Activated T-cell treated with anti-CD3 and anti-CD28 coated beads, Interleukin-2, amount 50 U/mL, for 1 hour (primary cell): ENCODE results near the gene PKNOX2.

Experiments
- DNase-seq: peaks from one replicate; pipeline ENCODE4 v3.0.0-alpha.2; 2020

Gene PKNOX2

DNA sequence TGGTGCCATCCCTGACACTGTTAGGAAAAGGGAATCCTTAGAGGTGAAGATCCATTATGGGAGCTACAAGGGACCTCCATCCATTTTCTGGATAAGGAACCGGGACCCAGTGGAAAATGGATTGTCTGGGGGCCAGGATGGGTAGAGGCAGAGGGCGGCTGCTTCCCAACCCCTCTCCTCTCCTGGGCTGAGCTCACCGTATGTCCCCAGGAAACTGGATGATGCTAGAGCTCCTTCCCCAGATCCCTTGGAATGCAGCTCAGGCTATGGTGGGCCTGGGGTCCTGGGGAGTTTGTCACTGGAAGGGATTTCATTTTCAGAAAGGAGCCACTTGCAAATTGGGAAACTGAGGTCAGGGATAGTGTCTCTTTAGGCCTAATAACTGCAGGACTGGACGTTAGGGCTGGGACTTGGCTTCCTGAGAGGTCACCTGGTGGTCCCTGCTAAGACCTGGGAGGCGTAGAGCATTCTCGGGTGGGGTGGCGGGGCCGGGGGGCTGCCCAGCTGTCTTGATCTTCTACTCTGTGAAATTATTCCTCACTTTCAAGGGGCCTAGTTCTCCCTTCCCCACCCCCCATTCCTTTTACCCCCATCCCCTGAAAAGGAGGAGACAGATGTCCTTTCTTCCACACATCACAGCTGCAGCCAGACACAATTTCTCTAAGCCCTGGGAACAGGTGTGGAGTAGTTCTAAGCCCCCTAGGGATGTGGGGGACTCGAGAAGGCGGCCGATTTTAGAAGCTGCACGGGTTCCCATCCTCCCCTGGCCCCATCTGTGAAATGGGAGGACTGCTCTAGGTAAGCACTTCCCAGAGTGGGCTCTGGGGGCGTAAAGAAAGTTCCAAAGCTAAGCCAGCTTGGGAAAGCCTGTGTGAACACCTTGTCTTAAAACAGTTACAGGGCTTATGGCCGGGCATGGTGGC is 99.8 kb downstream of the PKNOX2 start:
- no peak for DNase-seq

GRCh38 chr11:125267548-125267947 is 103.0 kb downstream of the PKNOX2 start:
- no peak for DNase-seq

DNA sequence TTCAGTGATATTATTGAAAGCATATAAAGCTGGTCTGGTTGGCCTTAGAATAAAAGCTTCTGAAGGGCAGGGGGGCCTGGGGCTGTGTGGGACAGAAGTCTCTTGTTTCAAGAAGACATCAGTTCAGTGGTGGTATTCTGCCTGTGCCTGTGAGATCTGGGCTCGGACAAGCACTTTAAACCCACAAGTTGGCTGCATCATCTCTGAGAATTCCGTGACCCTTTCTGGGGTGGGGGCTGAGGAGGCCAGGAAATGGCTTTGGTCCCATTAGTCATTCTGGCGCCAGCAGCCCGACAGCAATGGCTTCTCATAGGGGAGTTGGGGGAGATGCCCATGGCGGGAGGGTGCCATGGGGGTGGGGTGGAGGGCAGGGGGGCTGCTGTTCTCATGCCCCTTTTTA is 104.1 kb downstream of the PKNOX2 start:
- DNase-seq = no peak

GRCh38 chr11:125270106-125270505 is 105.6 kb downstream of the PKNOX2 start:
- no peak for DNase-seq

DNA sequence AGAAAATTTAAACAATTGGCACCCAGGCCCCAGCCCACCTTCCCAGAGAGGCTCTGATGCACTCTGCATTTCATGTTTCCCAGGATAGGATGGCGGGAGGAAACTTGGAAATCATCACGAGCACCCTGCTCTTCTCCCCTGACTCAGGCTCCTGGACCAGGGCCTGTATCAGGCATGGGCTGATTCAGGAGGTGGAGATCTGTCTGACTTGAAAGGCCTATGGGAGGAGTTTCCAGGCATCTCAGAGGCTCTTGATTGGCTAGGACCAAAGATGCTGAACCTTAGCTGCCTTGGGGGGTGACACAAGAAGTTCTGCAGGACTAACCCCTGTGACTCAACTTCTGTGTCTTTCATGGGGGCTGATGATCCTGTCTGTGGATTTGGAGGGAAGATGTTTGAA is 106.2 kb downstream of the PKNOX2 start:
- DNase-seq = no peak

DNA sequence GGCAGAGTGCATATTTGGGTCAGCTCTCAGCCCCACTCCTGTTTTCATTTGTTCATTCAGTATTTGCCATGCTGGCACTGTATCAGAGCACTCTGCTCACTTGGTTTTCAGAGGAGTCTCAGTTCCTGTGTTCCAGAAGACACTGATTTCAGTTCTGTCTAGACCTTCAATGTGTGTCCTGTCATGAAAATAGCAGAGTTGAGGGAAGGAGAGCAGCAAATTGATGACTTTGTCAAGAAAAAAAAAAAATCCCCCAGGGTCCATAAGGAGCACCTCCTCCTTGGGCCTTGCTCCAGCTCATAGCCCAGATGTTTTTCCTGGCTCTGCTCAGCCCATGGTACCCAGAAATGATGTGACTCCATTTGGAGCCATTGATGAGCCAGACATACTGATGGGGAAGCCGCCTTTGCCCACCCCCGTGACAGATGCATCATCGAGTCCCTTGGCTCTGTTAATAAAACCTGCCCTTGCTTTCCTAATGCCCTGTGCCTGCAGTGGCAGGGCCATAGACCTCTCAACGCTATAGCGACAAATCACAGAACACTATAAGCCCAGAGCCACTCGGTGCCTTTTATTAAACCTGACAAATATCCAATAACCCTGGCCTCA is 107.0 kb downstream of the PKNOX2 start:
- no peak for DNase-seq

DNA sequence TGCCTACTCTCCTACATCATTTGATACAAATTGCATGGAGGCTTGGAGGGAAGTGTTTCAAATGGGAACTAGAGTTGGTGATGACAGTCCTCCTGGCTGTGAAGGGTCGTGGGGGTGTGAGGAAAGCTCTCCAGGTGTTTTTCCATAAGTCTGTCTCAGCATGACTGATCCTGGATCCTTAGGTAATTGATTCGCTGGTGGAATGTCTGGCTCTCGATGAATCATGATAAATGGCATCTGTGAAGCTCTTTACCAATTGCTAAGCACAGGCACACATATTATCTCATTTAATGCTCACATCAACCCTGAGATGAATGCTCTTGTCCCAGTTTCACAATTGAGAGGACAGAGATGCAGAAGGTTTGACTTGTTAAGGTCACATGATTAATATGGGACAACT is 107.5 kb downstream of the PKNOX2 start:
- no peak for DNase-seq

GRCh38 chr11:125272821-125273220 is 108.3 kb downstream of the PKNOX2 start:
- no peak for DNase-seq

GRCh38 chr11:125273519-125274000 is 109.0 kb downstream of the PKNOX2 start:
- DNase-seq = no peak

DNA sequence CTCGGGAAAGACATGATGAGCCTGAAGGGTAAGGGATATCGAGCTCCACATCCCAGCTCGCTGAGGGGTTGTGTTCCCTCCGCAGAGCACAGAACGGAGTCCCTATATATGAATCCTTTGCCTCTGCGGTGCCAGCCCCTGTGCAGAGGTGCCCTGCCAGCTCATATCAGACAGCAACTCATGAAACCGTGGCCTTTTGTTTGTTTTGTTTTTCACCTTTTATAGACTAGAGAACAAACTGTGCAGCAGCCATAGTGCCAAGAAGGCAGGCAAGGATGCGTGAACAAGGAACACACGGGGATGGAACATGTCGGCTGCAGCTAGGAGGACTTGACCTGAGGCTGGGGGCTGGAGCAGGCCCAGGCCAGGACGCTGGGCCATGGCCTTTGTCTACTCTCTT is 109.8 kb downstream of the PKNOX2 start:
- DNase-seq = no peak

DNA sequence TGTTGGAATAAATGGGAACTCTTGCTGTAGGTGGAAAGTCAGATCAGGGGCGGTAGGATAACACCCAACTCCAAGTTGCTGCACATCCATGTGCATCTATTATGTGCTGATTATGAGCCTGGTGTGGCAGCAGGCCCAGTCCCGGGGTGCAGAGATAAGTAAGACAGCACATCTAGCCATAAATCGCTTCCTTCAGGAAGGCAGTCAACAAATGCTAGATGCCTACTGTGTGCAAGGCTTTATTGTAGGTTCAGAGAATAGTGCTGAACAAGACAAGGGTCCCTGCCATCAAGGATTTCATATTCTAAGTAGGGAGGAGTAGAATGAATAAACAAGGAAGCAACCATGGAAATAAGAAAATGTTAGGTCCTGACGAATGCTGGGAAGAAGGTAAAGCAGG is 110.2 kb downstream of the PKNOX2 start:
- no peak for DNase-seq

- no peak for DNase-seq
Measured at GRCh38 chr11:125275905-125276618, 111.5 kb downstream of the PKNOX2 start.

GRCh38 chr11:125276619-125276976 is 112.0 kb downstream of the PKNOX2 start:
- no peak for DNase-seq

GRCh38 chr11:125279676-125280418 is 115.3 kb downstream of the PKNOX2 start:
- no peak for DNase-seq

DNA sequence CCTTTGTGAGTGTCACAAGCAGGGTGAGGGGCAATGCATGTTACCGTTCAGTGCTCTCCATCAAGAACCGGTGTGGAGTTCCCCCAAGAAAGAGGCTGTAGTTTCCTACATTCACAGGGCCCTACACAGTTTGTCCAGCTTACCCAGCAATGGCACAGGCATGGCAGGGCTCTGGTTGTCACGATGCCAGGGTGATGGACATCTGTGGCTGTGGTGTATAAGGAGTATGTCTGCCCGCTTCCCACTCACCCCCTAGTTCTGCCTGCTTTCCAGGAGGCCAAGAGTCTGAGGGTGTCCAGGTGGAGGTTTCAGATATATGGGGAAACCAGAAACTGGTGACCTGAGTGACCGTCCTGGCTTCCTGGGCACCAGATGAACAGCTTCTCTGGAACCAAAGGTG is 116.1 kb downstream of the PKNOX2 start:
- DNase-seq = no peak

DNA sequence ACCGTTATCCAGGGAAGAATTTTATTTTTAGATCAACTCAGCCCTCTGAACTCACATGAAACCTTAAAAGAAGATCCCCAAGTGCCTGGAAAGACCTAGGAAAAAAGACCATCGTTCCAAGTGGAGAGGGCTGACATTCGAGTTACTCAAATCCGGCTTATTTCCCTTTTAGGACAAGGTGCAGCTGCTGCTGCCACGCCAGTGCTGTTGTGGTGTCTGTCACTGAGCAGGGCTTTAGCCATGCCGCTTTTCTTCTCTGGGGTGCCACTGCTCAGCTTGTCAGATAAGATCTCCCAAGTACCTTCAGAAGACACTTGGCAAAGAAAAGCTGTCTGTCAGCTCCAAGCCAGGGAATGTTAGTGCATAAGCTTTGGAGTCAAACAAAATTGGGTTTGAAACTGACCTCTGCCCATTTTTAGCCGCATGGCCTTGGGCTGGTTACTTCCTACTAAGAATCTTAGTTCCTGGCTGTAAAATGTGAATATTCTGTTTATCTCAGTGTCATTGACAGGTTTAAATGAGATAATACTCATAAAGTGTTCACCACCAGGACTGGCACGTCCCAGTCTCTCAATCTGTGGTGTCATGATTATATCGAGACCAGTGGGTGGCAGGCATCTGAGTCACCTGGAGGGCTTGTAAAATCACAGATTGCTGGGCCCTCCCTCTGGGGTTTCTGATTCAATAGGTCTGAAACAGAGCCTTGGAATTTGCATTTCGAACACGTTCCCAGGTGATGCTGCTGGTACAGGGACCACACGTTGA is 117.5 kb downstream of the PKNOX2 start:
- no peak for DNase-seq

DNA sequence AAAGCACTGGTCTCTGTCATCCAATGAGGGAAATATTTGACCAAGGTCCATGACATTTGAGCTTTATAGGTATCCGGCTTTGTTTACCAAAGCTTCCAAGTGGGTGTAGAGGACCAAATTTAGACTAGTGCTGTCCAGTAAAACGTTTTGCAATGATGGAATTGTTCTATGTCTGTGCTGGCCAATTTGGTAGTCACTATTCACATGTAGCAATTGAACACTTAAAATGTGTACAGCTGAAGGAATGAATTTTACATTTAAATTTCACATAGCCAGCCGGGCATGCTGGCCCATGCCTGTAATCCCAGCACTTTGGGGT is 118.0 kb downstream of the PKNOX2 start:
- no peak for DNase-seq

DNA sequence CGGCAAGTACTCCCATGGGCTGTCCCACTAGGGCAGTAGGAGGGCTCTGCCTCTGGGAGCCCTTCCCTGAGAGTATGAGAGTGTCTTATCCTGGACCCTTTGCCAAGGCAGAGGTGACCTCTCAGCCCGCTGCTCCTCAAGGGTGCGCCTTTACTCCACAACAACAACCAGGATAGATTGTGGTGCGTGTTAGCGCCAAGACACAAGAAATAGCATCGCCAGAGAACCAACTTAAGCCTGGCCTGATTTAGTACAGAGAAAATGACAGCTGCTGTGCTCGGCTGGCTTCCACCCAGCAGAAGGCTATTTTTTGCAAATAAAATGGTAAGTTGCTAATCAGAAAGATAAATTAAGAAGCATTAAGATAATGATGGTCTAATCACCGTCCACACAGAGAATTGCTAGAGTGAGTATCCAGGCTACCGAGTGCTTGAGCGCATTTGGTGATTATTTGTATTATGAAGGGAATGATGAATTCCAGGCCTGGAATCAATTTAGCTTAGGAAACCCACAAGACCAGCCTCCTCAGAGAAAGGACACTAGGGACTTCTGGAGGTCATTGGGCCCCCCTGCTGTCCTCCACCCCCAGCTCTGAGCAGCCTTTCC is 119.8 kb downstream of the PKNOX2 start:
- no peak for DNase-seq

- no peak for DNase-seq
Measured at GRCh38 chr11:125285844-125286243, 121.3 kb downstream of the PKNOX2 start.

DNA sequence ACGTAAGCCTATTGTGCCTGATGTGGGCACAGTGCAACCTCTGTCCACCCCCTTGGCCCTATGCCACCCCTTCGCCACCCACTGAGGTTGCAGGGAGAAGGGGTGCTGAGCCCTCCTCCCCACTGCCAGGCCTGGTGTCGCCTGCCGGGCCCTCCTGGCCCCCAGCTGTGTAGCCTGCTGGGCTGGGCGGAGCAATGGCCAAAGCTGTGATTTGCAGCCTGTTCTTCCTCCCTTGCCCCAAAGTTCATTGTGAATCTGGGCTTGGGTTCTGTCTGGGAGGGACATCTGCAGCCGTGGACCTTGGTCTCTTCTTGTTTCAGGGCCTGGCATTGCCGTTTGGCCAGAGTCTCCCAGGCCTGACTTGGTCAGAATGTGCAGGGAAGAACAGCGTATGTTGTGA is 121.9 kb downstream of the PKNOX2 start:
- DNase-seq = no peak

GRCh38 chr11:125287491-125288210 is 123.1 kb downstream of the PKNOX2 start:
- no peak for DNase-seq
